RPMI8226 (cell line): ENCODE data around the gene TM9SF1.
"Not testable (repeated sequence)": the region's sequence is repeated elsewhere in the genome, so short reads cannot be mapped to it uniquely, and the experiment has no call there.

Experiments
- DNase-seq: peaks from one replicate; pipeline ENCODE4 v3.0.0-alpha.2; 2015

Gene TM9SF1

DNA sequence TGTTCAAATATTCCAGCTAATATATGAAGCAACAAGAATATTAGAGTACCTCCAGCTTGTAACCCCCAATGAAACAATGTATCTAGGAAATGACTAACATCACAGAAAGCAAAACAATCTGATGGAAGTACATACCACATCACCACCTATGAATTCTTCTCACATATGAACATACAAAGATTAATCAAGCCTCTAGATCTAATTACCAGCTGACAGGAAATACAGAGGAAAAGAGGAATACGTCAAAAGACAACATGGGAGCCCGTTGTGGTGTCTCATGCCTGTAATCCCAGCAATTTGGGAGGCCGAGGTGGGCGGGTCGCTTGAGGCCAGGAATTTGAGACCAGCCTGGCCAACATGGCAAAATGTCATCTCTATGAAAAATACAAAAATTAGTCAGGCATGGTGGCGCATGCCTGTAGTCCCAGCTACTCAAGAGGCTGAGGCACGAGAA, 29.4 kb upstream of the TM9SF1 start:
- DNase-seq, result no peak

DNA sequence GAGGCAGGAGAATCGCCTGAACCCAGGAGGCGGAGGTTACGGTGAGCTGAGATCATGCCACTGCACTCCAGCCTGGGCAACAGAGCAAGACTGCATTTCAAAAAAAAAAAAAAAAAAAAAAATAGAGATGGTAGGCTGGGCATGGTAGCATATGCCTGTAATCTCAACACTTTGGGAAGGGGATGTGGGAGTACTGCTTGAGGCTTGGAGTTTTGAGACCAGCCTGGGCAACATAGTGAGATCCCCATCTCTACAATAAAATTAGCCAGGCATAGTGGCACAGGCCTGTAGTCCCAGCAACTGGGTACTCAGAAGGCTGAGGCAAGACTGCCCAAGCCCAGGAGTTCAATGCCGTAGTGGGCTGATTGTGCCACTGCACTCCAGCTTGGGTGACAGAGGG, 27.7 kb upstream of the TM9SF1 start:
- not testable (repeated sequence) for DNase-seq

DNA sequence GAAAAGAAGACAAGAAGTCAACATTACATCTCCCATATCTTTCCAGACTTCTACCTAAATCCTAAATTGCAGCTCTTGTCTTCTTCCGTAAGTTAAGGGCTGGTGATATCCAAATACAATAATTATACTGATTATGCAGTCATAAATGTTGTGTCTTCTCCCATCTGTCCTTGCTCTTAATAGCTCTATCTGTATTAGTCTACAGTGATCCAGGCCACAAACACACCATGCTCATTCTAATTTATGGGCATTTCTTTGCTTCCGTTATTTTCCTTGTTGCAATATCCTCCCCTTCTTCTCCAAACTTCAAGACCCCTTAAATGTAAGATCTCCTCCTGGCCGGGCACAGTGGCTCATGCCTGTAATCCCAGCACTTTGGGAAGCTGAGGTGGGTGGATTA, 24.3 kb upstream of the TM9SF1 start:
- DNase-seq, result no peak

DNA sequence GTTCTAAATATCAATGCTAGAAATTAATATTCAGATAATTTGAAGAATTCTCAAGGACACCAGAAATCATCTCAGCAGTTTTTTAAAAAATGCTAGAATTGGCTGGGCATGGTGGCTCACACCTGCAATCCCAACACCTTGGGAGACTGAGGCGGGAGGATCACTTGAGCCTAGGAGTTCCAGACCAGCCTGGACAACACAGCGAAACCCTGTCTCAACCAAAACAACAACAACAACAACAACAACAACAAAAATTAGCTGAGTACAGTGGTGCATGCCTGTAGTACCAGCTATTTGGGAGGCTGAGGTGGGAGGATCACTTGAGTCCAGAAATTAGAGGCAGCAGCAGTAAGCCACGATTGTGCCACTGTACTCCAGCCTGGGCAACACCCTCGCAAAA, 23.8 kb upstream of the TM9SF1 start:
- no peak for DNase-seq

DNA sequence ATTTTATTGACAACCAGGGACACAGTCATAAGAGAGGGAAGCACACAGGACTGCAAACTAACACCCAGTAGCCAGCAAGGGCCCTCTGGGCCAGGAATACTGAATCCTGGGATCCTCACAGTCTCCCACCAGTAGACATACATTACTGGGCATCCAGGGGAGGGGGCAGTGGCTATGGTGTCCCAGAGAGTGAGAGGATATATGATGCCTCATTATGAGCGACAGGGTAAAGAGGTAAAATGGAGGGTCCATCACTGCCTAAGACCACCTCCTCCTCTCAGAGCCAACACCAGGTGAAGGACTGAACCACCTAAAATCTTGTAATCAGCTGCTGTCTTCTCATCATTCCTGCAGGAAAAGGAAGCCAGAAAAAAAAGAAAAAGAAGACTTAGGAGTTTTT, 21.6 kb upstream of the TM9SF1 start:
- not testable (repeated sequence) for DNase-seq

DNA sequence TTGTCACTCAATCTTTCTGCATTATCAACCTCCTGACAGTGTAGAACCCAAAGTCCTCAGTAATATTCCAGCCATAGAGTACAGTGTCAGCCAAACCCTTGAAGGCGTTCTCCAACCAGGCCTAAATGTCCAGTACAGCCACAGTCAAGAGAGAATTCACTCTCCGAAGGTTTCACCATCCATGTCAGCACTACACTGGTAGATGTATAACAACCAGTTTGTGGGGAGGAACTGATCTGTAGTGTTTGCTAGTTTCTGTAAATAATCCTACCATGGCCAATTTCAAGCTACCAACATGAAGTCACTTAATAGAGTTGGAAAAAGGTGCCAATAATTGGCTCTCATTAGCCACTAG, 21.1 kb upstream of the TM9SF1 start:
- DNase-seq, result no peak

DNA sequence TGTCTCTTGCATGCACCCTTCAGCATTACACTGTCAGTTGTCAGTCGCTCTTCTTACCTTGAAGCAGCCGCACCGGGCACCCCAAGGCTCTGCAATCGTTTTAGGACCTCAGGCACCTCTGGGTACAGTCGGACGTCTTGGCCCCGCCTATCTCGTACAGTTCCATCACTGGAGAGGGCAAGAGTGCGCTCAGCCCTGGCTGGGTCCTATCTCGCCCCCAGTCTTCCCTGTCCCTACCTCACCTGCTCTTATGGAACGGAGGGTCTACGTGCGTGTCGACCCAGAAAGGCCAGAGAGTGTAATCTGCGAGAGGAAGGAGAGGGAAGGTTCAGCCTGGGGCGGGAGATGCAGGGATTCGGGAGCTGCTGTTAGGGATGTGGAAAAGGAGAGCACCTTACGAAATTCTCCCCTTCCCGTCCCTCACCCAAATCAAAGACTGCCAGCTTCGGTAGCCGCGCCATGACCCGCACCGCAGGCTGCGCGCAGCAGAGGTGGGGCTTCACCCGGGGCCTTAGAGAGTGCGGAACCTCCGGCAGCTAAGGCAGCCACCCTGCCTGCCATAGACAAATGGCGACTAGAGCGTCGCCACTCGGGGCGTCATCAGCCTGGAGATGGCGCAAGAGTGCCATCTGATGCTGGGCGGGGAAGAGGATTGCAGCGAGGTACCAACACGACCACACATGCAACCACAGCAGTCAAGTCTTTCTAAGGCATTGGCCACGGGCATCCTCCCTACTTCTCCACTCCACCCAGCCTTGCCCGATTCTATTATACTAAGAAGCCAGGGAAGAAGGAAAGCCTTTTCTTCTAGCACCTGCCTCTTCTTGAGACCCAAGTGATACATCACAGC, 20.5 kb upstream of the TM9SF1 start, which contains the start of gene MDP1:
MDP1 (minus strand) TSS at position 572 of the 850 bp plus-strand sequence; CDS start at position 461, 111 bp downstream.
- peak; percentile 87 for DNase-seq

DNA sequence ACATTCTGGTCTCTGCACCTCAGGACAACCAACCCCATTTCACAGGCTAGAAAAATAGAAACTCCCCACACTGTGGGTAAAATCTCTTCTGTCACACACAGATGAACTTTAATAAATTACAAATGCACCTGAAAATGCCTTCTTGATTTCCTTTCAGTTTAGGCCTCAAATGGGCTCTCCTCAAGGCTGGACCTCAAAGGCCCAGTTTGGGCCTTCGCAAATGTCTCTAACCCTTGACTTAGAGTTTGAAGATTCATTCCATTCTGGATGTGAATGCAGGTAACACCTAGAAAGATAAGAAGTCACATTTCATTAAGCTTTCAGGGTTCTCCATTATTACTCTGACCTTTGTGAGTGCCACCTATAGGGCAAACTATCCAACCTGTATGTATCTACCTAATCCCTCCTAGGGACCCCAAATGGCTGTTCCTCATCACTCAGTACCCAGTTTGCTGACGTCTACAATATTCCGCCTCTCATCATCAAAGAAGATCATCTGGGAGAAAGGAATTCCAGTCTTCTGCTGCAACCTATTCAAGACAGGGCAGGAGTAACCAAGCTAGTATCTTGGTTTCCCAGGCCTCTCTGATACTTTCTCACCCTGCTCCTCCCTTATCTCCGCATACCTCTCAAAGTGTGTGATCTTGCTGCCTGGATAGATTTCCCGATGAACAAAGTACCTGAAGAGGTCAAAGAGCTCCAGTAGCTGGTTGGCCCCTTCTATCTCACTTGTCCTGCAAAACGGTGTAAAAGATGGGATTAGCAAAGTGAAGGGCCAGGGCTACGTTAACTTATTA, 18.8 kb upstream of the TM9SF1 start:
- DNase-seq, result no peak

DNA sequence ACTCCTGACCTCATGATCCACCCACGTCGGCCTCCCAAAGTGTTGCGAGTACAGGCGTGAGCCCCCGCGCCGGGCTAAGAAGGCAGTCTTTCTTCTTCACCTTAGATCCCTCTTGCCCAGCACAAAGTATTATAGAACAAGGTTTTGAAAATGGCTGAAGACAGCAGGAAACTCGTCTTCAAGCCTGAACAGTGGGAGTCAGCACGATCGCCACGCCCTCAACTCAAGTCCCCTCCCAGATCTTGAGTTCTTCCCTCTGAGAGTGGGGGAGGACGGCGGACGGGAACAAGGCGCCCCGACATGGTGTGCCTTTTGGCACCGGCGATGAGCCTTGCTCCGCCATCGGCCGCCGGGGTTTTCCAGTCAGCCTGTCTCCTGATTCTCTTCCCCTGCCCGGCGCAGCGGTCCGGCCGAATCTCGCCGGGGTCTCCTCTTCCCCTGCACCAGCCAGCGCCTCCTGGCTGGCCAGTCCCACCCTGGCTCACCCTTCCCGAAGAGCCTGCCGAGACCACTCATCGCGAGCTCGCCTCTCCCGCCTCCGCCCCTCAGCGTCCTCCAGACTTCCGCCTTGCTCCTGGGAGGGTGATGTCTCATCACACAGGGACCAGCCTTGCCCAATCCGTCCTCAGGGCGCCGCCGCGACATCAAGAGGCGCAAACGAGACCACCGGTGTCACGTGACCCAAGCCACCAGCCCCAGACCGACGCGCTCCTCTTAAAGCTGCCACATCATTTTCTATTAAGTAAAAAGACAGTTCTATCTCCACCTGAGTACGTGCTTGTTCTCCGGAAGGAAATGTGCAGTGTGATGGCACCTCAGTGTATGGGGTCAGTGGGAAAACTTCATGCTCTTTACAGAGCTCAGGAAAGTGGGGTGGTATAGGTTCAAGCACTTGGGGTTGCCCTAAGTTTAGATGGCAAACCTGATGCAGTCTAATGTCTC, 18.0 kb upstream of the TM9SF1 start, which contains the start of gene CHMP4A:
CHMP4A (minus strand) TSS at position 565 of the 942 bp plus-strand sequence; CDS start at position 516, 49 bp downstream.
- DNase-seq, result peak; percentile 95

DNA sequence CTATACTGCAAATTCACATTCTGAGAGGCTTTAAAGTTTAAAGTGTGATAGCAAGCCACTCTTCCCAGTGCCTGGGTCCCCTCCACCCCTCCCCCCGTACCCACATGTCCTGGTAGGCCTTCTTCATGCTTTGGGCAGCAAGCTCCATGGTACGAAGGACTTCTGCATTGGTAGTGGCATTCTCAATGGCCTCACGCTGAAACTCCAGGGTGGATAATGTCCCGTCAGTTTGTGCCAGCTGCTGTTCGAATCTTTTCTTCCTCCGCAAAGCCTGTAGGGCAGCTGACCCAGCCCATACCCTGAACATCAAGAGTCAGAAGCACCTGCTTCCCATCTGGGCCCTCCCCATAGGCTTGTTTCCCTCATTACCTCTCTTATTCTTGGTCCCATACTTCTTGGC, 16.1 kb upstream of the TM9SF1 start:
- DNase-seq, result no peak

DNA sequence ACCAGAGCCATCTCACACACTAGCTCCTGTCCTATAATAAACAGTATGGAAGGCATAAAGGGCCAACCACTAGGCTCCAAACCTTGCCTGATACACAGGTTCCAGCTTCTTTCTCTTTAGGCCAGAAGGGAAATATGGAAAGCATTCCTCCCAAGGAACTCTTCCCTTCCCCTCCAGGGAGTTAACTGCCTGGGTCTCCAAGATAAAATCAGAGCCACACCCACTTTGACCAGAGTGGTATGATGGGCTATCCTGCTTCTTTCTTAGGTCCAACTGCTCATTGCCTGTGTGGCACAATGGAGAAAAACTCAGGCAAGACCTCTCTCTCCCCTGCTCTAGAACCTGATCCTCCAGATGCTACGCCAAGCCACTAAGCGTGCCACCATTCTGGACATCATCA, 12.4 kb upstream of the TM9SF1 start:
- DNase-seq, result no peak

DNA sequence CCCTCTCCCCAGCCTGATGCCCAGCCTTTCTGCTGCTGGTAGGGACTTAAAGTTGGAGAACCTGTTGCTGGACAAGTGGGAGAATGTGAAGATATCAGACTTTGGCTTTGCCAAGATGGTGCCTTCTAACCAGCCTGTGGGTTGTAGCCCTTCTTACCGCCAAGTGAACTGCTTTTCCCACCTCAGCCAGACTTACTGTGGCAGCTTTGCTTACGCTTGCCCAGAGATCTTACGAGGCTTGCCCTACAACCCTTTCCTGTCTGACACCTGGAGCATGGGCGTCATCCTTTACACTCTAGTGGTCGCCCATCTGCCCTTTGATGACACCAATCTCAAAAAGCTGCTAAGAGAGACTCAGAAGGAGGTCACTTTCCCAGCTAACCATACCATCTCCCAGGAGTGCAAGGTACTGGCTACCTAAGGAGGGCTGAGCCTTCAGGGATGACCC, 11.9 kb upstream of the TM9SF1 start:
- DNase-seq, result no peak

DNA sequence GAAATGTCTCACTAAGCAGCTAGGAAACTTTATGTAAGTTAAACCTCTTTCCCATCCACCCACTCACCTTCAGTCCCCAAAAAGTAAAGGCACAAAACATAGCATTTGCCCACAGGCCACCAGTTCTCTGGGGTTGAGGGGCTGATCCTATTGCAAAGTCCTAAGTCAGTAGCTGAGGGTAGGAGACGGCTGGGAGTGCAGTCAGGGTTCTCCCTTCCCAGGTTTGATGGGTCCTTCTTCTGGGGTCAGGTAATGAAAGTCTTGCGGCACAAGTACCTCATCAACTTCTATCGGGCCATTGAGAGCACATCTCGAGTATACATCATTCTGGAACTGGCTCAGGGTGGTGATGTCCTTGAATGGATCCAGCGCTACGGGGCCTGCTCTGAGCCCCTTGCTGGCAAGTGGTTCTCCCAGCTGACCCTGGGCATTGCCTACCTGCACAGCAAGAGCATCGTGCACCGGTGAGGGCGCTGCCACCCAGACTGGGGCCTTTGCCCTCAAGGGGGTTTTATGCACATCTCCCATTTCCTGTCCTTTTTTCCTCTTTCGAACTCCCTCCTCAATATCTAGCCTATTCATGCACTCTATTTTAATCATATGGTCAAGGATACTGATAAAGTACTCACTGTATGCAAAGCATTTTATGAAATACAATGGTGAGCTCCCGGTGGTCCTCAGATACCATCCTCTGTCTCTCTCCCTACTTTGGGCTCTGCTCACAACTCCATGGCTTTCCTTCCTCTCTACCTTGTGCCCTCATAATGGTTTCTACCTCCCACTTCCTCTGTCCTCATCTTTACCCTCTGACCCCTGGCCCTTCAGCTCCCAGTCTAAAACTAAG, 11.2 kb upstream of the TM9SF1 start:
- no peak for DNase-seq

DNA sequence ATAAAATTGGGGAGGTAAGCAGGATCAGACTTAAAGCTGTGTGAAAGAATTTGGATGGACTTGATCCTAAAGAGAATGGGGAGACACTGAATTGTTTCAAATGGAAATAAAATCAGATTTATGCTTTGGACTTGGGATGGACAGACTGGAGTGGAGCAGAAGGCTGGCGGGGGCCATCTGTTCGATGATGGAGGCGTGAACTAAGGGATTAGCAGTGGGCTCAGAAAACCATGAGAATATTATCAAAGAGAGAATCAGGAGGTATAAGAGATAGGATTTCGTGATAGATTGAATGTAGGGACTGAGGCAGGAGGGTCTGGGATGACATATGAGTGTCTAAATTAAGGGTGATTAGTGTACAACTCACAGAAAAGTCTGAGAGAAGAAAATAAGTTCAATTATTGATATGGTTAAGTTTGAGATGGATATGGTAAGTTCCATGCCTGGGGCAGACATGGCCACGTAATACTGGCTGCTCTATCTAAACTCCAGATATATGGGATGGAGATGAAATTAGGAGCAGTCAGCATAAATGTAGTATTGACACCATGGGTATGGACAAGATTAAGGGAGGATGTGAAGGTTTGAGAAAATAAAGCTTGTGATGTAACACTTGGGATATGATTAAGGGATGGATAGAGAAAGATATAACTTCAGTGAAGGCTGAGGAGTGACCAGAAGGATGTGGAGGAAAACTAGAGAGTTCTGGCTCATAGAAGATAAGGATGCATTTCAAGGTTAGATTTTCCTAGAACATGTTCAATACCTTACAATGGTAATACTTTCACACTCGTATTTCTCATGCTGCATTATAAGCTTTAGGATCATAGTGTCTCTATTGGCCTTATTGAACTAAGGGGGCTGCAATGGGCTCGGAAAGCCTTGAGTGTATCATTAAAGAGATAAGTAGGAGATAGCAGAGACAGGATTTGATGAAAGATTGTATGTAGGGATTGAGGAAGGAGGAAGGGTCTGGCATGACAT, 9.2 kb upstream of the TM9SF1 start:
- DNase-seq, result no peak

DNA sequence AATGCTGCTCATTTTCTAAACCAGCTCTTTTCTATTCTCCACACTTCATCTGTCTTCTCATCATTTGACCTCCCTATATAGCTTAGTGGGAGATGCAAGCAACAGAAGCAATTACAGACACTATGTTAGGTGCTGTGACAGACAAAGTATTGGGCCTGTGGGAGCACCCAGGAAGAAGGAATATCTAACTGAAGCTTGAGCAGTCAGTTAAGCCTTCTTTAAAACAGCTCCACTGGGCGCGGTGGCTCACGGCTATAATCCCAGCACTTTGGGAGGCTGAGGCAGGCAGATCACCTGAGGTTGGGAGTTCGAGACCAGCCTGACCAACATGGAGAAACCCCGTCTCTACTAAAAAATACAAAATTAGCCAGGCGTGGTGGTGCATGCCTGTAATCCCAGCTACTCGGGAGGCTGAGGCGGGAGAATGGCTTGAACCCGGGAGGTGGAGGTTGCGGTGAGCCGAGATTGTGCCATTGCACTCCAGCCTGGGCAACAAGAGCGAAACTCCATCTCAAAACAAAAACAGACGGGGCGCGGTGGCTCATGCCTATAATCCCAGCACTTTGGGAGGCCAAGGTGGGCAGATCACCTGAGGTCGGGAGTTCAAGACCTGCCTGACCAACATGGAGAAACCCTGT, 8.1 kb upstream of the TM9SF1 start:
- DNase-seq, result not testable (repeated sequence)

DNA sequence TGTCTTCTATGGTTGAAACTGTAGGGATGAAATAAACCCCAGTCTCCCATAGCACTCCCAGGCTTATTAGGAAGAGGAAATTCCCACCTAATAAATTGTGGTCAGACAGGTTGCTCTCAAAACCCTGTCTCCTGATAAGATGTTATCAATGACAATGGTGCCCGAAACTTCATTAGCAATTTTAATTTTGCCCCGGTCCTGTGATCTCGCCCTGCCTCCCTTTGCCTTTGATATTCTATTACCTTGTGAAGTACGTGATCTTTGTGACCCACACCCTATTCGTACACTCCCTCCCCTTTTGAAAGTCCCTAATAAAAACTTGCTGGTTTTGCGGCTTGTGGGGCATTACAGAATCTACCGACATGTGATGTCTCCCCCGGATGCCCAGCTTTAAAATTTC, 7.3 kb upstream of the TM9SF1 start:
- DNase-seq, result not testable (repeated sequence)

DNA sequence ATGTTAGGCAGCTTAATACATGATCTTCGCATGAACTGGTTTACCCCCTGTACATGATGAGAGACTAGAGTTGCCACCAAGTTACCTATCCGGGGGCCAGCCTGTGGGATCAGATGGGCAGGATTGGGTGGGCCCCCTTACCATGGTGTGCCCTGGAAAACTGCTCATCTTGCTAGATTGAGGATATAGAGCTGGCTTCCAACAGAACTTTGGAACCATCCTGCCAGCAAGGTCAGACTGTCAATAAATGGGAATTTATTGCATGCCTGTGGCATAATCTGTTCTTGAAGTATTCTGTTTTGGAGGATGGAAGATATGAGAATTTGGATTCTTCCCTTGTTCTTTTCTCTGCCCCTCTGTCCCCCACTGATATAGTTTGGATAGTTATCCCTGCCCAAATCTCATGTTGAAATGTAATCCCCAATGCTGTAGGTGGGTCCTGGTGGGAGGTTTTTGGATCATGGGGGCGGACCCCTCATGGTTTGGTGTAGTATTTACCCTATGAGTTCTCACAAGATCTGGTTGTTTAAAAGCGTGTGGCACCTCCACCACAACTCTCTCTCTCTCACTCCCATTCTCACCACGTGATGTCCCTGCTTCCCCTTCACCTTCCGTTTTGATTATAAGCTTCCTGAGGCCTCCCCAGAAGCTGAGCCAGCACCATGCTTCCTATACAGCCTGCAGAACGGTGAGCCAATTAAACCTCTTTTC, 3.7 kb upstream of the TM9SF1 start:
- no peak for DNase-seq

DNA sequence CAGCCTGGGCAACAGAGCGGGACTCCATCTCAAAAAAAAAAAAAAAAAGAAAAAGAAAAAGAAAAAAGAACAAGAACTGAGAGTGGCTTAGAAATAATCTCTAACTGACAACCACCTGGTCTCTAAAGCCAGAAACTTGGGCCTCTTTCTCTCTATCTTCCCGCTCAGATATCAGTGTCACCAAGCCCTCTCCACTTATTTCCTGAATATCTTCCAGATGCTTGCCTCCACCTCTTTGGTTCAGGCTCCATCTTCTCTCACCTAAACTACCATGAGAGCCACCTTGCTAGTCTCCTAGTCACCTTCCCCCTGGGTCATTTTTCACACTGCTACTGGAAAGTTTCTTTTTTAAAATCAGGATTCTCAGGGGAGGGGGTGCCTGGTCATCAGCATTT, 1.8 kb upstream of the TM9SF1 start:
- no peak for DNase-seq
